Prostate gland (tissue), 2 donors: Measurements from ENCODE around the gene OCSTAMP.

Experiments
- CTCF ChIP-seq, 4 experiments: fragments of 200-600 bp in 2 of 4; fragments of 450-650 bp in 2 of 4; sonication (generic) in 2 of 4; IDR thresholded peaks; 1 replicate in 3 of 4; 2 replicates in 1 of 4; pipeline ENCODE4 v1.5.1; 2016 to 2019; ENCODE audit warnings: antibody characterized with exemption in 4 of 4, mild to moderate bottlenecking in 2 of 4, moderate library complexity in 2 of 4
- POLR2A ChIP-seq: fragments of 450-650 bp; IDR thresholded peaks from one replicate; pipeline ENCODE4 v1.6.1; 2016; ENCODE audit warnings: antibody characterized with exemption, mild to moderate bottlenecking

DNA sequence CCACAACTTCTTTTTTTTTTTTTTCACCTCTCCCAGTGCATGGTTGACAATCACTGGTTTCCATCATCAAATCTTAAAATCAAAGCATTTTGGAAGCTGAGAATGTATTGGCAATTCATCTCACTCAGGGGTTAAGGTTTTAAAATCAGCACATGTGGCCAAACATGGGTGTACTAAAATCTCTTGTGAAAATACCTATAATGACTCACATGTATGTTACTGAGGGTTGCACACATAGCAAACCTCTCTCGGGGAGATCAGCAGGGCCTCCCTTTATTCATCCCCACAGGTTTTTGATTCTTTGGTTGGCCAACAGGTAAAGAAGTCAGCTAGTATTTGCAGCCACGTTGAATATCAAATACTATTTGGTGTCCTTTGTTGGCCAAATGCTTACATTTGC lies 44.3 kb upstream of the OCSTAMP start:
- TF ChIP-seq CTCF (IDR thresholded peaks at IDR 0.05) (no peak), POLR2A (no peak)
